ENCODE results near the gene TUBB4A.

- TF ChIP-seq ZNF274 (IDR thresholded peaks at IDR 0.05; ENCODE audit: low read depth, low read length) (no peak), YY1 (IDR thresholded peaks at IDR 0.05; ENCODE audit: insufficient read depth, insufficient read length) (no peak)
Observed at GRCh38 chr19:6467384-6467783, 34.7 kb downstream of the TUBB4A start.
